Measurements from ENCODE around the gene GRPR.
A peak's percentile ranks its signal among the peaks of the same experiment; 100 is the strongest.

Gene GRPR

GRCh38 chrX:16123222-16123786 lies at the start of gene GRPR:
GRPR (plus strand) TSS chrX:16123565; CDS start chrX:16123954, 389 bp downstream.
- DNase-seq, result peak; percentile 78

GRCh38 chrX:16075087-16075486 lies 48.3 kb upstream of the GRPR start:
- DNase-seq, result no peak

DNA sequence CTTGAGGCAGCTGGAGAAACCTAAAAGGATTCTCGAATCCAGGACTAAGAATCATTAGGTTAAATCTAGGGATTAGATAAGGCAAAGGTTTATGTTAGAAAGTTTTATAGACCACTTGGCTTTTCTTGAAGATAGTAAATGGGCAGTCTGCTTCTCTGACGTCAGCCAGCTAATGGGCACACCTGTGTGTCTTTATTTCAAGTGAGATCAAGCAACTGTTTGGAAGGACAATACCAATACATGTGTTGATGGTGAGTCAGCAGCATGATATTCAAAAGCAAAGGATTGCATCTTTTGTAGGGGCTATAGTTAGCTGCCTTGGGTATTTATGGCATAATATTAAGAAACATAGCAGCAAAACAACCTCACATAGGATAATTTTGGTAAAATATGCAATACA lies 46.5 kb upstream of the GRPR start:
- no peak for DNase-seq

DNA sequence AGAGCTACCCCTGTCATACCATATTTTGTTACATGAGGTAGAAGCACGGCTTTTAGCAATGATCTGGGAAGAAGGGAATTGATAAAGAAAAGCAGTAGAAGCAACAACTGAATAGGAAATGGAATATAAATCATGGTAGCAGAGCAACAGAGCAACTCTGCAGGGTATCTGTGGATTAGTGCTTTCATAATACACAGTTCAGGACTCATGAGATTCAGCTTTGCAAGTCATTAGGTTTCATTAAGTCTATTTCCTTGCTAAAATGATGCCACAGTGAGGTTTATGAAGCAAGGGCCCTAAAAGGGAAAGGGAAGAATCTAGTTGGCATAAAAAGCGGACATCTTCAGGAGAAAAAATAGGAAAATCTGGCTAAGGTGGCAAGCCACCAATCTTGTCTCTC lies 45.6 kb upstream of the GRPR start:
- no peak for DNase-seq

GRCh38 chrX:16081357-16081756 lies 42.0 kb upstream of the GRPR start:
- DNase-seq, result no peak

- no peak for DNase-seq
Measured at GRCh38 chrX:16082470-16083085, 40.8 kb upstream of the GRPR start.

- DNase-seq, result no peak
Measured at GRCh38 chrX:16087076-16087475, 36.3 kb upstream of the GRPR start.

DNA sequence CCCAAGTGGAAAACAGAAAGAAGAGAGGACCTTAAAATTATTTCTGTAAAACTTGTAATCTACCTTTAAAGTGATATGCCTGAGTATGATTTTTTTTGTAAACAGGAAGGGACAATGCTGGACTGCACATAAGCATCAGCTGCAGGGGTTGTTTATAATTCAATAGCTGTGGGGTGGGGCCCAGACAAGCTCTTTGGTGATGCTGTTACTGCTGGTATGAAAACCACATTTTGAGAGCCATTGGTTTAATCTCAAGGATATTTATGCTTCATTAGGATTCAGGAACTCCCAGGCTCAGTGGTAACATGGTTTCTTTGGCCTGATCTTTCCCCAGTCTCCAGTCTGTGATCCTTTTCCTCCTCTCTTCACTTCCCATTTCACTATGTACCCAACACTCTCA lies 34.3 kb upstream of the GRPR start:
- DNase-seq, result no peak

GRCh38 chrX:16096141-16096540 lies 27.2 kb upstream of the GRPR start:
- DNase-seq, result no peak

DNA sequence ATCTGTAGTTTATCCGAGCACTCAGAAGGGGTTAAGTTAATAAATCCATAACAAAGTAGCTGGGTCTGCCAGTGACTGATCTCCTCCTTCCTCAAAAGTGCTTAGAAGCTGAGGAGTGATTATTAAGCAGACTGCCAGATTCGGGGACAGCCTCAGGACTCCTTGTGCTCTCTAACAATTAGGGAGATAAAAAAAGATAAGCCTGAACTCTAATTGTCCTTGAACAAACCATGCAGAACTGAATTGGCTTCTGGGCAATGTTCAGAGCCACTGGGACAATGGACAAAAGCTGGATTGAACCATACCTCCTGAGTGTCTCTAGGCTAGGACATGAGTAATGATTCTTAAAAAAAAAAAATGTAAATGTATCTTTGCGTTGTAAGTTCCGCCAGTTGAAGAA lies 22.7 kb upstream of the GRPR start:
- no peak for DNase-seq

- DNase-seq, result no peak
Measured at GRCh38 chrX:16101581-16101980, 21.8 kb upstream of the GRPR start.

DNA sequence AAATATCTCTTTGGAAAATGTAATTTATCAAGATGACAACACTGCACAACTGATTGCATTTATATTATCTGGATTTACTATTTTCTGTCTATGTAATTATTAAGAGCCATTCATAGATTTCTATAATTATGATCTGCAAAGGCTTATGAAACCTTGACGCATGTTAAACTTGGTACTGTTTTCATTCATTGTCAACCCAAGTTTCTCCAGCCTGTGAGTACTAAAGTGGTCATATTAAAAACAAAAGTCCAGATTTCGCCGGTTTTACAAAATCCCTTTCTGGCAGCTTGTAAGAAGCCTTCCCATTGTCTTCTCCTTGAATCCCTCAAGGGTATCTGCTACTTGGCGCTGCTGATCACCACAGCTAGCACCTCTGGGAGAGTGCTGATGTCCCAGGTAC lies 19.7 kb upstream of the GRPR start:
- no peak for DNase-seq

GRCh38 chrX:16112428-16112827 lies 10.9 kb upstream of the GRPR start:
- no peak for DNase-seq

- no peak for DNase-seq
Measured at GRCh38 chrX:16113978-16114565, 9.3 kb upstream of the GRPR start.

GRCh38 chrX:16114611-16115010 lies 8.8 kb upstream of the GRPR start:
- DNase-seq, result no peak

- no peak for DNase-seq
Measured at GRCh38 chrX:16119353-16120220, 3.8 kb upstream of the GRPR start.

DNA sequence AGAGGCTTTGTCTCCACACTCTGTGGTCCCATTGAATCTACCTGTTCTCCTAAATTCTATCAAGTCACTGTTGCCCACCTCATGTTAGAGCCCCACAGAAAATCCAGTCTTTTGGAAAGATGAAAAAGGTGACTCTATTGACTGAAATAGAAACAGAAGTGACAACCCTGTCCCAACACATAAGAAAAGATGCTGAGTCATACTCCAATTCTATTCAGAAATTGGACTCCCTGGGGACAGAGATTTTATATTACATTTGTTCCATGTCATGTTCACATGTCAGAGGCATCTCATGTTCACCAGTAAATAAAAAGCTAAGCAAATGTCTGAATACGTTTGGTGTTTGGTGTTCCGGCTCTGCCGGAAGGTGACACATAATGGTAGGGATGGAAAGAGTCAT lies 2.9 kb upstream of the GRPR start:
- DNase-seq, result no peak

DNA sequence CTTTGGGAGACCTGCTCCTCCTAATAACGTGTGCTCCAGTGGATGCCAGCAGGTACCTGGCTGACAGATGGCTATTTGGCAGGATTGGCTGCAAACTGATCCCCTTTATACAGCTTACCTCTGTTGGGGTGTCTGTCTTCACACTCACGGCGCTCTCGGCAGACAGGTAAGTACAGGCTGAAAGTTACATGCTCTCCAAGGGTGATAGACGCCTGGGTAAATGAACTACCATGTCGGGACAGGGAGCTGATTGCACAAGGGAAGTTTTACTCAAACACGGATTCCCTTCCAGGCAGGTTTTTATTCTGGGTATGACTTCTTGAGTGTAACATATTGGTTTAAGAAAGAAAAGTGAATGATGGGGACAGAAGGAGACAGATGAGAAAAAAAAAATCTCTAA lies 836 bp downstream of the GRPR start:
- no peak for DNase-seq

DNA sequence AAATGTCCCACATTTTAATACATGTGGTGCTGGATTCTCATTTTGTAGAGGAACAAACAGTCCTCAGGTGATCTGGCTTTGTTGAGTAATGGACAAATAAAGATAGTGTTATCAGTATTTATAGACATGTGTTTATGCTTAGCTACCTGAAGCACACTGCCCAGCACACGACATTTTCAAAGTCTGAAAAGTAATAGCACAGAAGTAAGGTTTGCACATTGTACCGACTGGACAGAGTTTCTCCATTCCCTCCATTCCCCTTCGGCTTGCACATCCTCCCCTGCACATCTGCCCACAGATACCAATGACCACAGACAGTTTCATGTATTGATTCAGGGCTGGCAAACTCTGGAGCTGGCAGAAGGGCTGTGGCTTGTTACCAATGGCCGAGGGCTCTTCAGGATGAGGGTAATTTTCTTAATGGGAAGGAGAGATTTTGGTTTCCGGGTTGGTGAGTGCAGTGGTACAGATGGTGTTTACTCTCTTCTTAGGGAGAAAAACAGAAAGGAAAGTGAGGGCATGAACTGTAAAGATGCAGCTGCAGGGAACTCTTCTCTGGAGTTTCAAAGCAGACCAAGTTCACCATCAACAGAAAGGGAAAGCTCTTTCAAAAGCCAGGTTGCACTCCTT lies 2.3 kb downstream of the GRPR start:
- DNase-seq, result no peak

GRCh38 chrX:16130707-16131106 lies 7.3 kb downstream of the GRPR start:
- DNase-seq, result no peak

- DNase-seq, result no peak
Measured at GRCh38 chrX:16134936-16135335, 11.6 kb downstream of the GRPR start.

- DNase-seq, result no peak
Measured at GRCh38 chrX:16136080-16136479, 12.7 kb downstream of the GRPR start.

- no peak for DNase-seq
Measured at GRCh38 chrX:16137416-16138107, 14.2 kb downstream of the GRPR start.
